ENCODE data around the gene PRTG. TPM values are rescaled to one million over a fixed set of nuclear protein-coding genes. Genes with fewer than 3 reads are reported as not detected.
A peak's percentile ranks its signal among the peaks of the same experiment; 100 is the strongest.
"Not testable (repeated sequence)": the region's sequence is repeated elsewhere in the genome, so short reads cannot be mapped to it uniquely, and the experiment has no call there.

PRTG gene
- total RNA-seq, 4 donors from 2014 or later = 0.42 to 1.9 (median 1.8) TPM

- 82% methylated on average over 3 of the region's 3 CpGs for WGBS
- Histone ChIP-seq H3K4me1 (no peaks in the 10 kb centered on the region), H3K27me3 (no peaks in the 10 kb centered on the region), H3K27ac (replicated peaks in 1 of 4) (no peak overlapping the region), H3K9me3 (no peaks in the 10 kb centered on the region), H3K36me3 (no peaks in the 10 kb centered on the region), H3K4me3 (no peak overlapping the region)
- intact Hi-C loops (cut with DNase I) = no loop called here
- no peak for DNase-seq (ENCODE audit: extremely low spot score)
- TF ChIP-seq CTCF (IDR thresholded peaks at IDR 0.05) (no peak), EP300 (IDR thresholded peaks at IDR 0.05) (no peak), POLR2AphosphoS5 (IDR thresholded peaks at IDR 0.05) (no peak), POLR2A (IDR thresholded peaks at IDR 0.05; ENCODE audit: low read depth) (no peak)
Measured at GRCh38 chr15:55599439-55599838, 143.5 kb downstream of the PRTG start.

GRCh38 chr15:55593019-55593418, 149.9 kb downstream of the PRTG start:
- H3K4me3 ChIP-seq; DNase-seq (ENCODE audit: extremely low spot score); H3K4me1 ChIP-seq; intact Hi-C loops (cut with DNase I); H3K27me3 ChIP-seq; H3K27ac ChIP-seq (replicated peaks in 1 of 4); H3K9me3 ChIP-seq; H3K36me3 ChIP-seq: not testable (repeated sequence)
- 95% methylated on average over 1 of the region's 1 CpG for WGBS

GRCh38 chr15:55590788-55591187, 152.2 kb downstream of the PRTG start:
- Histone ChIP-seq H3K27ac (replicated peaks in 1 of 4) (no peak overlapping the region), H3K36me3 (no peaks in the 10 kb centered on the region), H3K27me3 (no peaks in the 10 kb centered on the region), H3K4me1 (peaks cover 7 to 27% (median 22%) of the 10 kb centered on the region in 4 donors), H3K9me3 (no peaks in the 10 kb centered on the region), H3K4me3 (no peak overlapping the region)
- intact Hi-C loops (cut with DNase I) = no loop called here
- 77% methylated on average over 3 of the region's 3 CpGs for WGBS
- no peak for TF ChIP-seq CTCF (IDR thresholded peaks at IDR 0.05)
- TF ChIP-seq EP300 (IDR thresholded peaks at IDR 0.05) = no peak
- no peak for TF ChIP-seq POLR2AphosphoS5 (IDR thresholded peaks at IDR 0.05)
- TF ChIP-seq POLR2A (IDR thresholded peaks at IDR 0.05; ENCODE audit: low read depth) = no peak
- no peak for DNase-seq (ENCODE audit: extremely low spot score)

GRCh38 chr15:55589287-55589686, 153.7 kb downstream of the PRTG start:
- Histone ChIP-seq H3K9me3 (no peaks in the 10 kb centered on the region), H3K27ac (replicated peaks in 1 of 4) (peak overlapping the region in 1 of 4 donors; percentile 91), H3K4me3 (peak overlapping the region; percentile 75 to 78 (median 76)), H3K36me3 (no peaks in the 10 kb centered on the region), H3K27me3 (no peaks in the 10 kb centered on the region), H3K4me1 (peaks cover 7 to 37% (median 31%) of the 10 kb centered on the region in 4 donors)
- 71% methylated on average over 10 of the region's 10 CpGs for WGBS
- DNase-seq (ENCODE audit: extremely low spot score) = no peak
- intact Hi-C loops (cut with DNase I) = loop anchor here (5.0 kb wide), 1 partner anchor 92 kb away; no protein-coding TSS in a partner anchor
- TF ChIP-seq POLR2A (IDR thresholded peaks at IDR 0.05; ENCODE audit: low read depth) (no peak), CTCF (IDR thresholded peaks at IDR 0.05) (no peak), POLR2AphosphoS5 (IDR thresholded peaks at IDR 0.05) (no peak), EP300 (IDR thresholded peaks at IDR 0.05) (no peak)

GRCh38 chr15:55588815-55589115, 154.2 kb downstream of the PRTG start:
- intact Hi-C loops (cut with DNase I) = loop anchor here (5.0 kb wide), 1 partner anchor 91 kb away; no protein-coding TSS in a partner anchor
- TF ChIP-seq CTCF (IDR thresholded peaks at IDR 0.05) = no peak
- TF ChIP-seq EP300 (IDR thresholded peaks at IDR 0.05) = no peak
- no peak for DNase-seq (ENCODE audit: extremely low spot score)

More at GRCh38 chr15:55588815-55589115, 154.2 kb downstream of the PRTG start:
- Histone ChIP-seq H3K27me3 (no peaks in the 10 kb centered on the region), H3K4me3 (peak overlapping the region; percentile 75 to 78 (median 76)), H3K4me1 (peaks cover 7 to 37% (median 31%) of the 10 kb centered on the region in 4 donors), H3K27ac (replicated peaks in 1 of 4) (peak overlapping the region; percentile 90 to 93 (median 91)), H3K36me3 (no peaks in the 10 kb centered on the region), H3K9me3 (no peaks in the 10 kb centered on the region)
- WGBS = 4% methylated on average over 19 of the region's 19 CpGs
